GM12892 (cell line): ENCODE measurements around the gene BIRC2.

ENCODE experiments used
- DNase-seq: peaks from one replicate; pipeline ENCODE4 v3.0.0; 2011; ENCODE audit not compliant: insufficient read length
- FAIRE-seq: peaks from 2 replicates; lab custom pipeline; 2011; peaks lifted over from hg19 to GRCh38; lab: Jason Lieb, UNC
- POLR2A ChIP-seq: IDR thresholded peaks from 2 replicates; pipeline ENCODE4 v1.6.1; 2011; ENCODE audit warnings: low read depth, low read length, control low read depth
- POLR2AphosphoS5 ChIP-seq: IDR thresholded peaks from 2 replicates; pipeline ENCODE4 v1.6.1; 2011; ENCODE audit warnings: low read depth, low read length, control low read depth
- TAF1 ChIP-seq: IDR thresholded peaks from 2 replicates; pipeline ENCODE4 v1.6.1; 2011; ENCODE audit warnings: low read depth, mild to moderate bottlenecking, control low read depth, low read length, borderline replicate concordance

Gene BIRC2

DNA sequence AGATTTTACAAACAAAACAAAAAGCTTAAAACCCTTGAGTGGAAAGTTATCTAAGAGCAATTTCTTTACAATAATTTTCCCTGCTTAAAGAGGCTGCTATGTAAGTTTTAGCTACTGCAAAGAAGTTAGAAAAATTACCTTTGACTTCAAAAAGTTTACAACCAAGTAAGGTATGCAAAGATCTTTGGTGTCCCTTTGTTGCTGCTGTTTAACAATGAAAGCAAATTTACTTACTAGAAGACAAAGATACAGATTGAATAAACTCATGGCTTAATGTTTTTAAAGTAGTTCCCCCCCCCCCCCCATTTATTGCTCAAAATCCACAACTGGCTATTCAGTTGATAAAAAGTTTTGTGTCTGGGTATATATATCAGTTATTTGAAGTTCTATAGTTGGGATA is 79.6 kb downstream of the BIRC2 start:
- DNase-seq (no peak), FAIRE-seq (no peak)
- TF ChIP-seq POLR2AphosphoS5 = no peak
- TF ChIP-seq TAF1 = no peak
- no peak for TF ChIP-seq POLR2A

DNA sequence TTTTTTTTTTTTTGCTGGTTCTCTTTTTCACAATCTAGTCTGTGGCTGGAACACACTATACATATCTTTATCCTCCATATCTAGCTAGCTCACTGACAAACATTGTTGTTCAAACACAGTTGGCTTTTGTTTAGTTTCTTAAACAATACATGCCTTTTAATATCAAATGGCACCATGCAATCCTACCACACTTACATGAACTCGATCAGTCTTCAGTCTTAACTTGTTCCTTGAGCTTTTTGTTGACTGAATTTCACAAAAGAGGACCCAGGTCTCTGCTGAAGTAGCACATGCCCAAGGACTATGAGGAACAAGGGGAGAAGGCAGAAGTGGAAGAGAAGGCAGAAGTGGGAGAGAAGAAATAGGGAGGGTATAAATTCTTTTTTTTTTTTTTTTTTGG is 80.1 kb downstream of the BIRC2 start:
- DNase-seq (no peak), FAIRE-seq (peak; percentile 30)
- TF ChIP-seq TAF1 (no peak), POLR2AphosphoS5 (no peak), POLR2A (no peak)
